Panc1 (cell line): ENCODE data around the gene USP14.
"Not testable (repeated sequence)": the region's sequence is repeated elsewhere in the genome, so short reads cannot be mapped to it uniquely, and the experiment has no call there.

ENCODE experiments used
- CTCF ChIP-seq: fragments of 450-650 bp; IDR thresholded peaks from 2 replicates; pipeline ENCODE4 v1.5.1; 2017; ENCODE audit warnings: mild to moderate bottlenecking
- POLR2AphosphoS5 ChIP-seq: IDR thresholded peaks from 2 replicates; pipeline ENCODE4 v1.6.1; 2012; ENCODE audit warnings: mild to moderate bottlenecking, low read depth, low read length, moderate library complexity
- REST ChIP-seq, 2 experiments: IDR thresholded peaks; 2 replicates each; pipeline ENCODE4 v1.6.1; 2011 to 2012; ENCODE audit warnings: low read depth in 2 of 2, control low read depth in 1 of 2, low read length in 1 of 2, mild to moderate bottlenecking in 1 of 2, moderate library complexity in 1 of 2; ENCODE audit not compliant: insufficient read depth in 1 of 2
- SIN3A ChIP-seq: IDR thresholded peaks from 2 replicates; pipeline ENCODE4 v1.6.1; 2012; ENCODE audit warnings: low read depth, mild to moderate bottlenecking, low read length, moderate library complexity, borderline replicate concordance; ENCODE audit not compliant: insufficient read depth
- TCF7L2 ChIP-seq: IDR thresholded peaks from 2 replicates; pipeline ENCODE4 v1.6.1; 2011; ENCODE audit warnings: mild to moderate bottlenecking, low read depth, low read length, inconsistent platforms

- TF ChIP-seq CTCF; POLR2AphosphoS5; SIN3A; TCF7L2; REST (IDR thresholded peaks at IDR 0.05; ENCODE audit: insufficient read depth in 1 of 2, low read depth in 2 of 2, low read length in 1 of 2): not testable (repeated sequence)
These were observed 37.7 kb upstream of the USP14 start for GRCh38 chr18:120539-121260.
